Stimulated activated CD8-positive, alpha-beta memory T cell treated with anti-CD3 and anti-CD28 coated beads, Interleukin-7, amount 100 ng/mL, for 48 hours (primary cell): ENCODE measurements around the gene PSMD12.
"Not testable (repeated sequence)": the region's sequence is repeated elsewhere in the genome, so short reads cannot be mapped to it uniquely, and the experiment has no call there.

Experiments used
- DNase-seq, 2 donors: peaks; one replicate each; pipeline ENCODE4 v3.0.0-alpha.2; 2020; ENCODE audit warnings: low read depth in 1 of 2; ENCODE audit errors: extremely low read depth in 1 of 2

PSMD12 gene

DNA sequence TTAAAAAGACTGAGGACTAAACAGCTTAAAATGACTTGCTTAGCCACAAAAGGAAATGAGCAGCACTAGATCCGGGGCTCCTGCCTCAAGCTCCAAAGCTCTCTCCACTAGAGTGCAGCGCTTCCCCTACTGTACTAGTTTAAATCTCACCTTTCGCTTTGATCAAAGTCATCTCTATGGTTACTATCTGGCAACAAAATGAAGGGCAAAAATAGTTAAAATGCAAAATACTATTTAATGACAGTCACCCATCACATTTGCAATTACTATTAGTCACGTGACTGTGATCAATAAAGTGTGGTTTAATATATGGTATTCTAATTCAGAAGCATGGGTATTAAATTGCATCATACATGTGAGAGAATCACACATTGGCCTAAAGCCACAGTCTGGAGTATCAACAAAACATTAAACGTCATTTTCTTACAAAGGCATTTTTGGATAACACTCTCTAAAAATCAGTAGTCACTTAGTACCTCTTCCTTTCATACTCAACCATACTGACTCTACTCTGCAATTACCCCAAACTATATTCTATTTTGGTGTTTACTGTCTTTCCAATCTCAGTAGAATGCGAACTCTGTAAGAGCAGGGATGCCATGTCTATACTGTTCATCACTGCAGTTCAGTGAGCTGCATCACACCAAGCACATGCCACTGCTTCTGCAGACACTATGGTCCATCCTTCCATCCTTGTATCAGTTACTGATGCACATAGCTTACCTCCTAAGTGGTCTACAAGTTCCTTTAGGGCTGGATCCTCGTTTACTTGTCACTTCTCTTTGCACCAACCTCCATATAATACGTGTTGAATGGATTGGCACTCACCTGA is 6.2 kb downstream of the PSMD12 start:
- peak in 1 of 2 donors; percentile 38 for DNase-seq

DNA sequence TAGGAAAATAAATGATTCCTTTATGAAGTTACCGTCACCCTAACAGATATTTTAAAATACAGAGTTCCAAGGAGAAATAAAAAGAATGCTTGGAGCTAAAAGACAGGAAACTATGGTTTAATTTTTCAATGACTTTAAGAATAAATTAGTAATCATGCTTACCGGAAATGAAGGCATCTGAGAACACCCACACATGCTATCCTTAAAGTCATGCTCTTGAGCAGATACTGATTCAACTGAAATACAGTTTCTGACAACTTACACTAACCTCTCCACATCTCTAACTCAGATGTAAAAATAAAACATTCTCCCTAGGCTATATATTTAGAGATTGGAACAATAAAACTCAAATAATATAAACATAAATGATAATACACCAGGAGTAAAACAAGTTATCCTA is 7.8 kb downstream of the PSMD12 start:
- no peak for DNase-seq

DNA sequence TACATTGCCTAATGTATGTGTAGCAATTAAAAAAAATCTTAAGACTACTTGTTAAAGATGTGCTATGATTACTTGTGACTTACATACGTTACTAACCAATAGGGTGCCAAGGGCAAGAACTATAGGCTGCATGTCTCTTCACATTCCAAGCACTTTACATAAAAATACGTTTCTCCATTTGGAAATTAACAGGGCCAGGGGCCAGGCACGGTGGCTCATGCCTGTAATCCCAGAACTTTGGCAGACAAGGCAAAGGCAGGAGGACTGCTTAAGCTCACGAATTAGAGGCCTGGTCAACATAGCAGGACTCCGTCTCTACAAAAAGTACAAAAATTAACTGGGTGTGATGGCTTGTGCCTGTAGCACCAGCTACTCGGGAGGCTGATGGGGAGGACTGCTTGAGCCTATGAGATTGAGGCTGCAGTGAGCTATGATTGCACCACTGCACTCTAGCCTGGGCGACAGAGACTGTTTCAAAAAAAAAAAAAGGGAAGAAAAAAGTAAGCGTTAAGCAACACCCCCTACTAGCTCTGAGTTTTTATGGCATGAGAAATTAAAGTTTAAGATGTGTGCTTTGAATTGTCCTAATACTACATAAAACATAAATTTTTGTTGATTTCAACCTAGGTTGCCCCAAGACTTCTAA is 12.3 kb downstream of the PSMD12 start:
- no peak for DNase-seq

DNA sequence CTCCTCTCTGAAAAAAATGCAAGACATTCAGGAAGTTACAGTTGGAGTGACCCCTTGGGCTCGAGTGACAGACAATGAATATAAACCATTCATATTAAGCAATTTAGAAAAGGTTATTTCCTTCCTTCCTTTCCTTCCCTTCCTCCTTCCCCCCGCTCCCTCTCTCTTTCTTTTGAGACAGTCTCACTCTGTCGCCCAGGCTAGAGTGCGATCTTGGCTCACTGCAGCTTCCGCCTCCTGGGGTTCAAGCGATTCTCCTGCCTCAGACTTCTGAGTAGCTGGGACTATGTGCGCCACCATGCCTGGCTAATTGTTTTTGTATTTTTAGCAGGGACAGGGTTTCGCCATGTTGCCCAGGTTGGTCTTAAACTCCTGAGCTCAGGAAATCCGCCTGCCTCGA is 13.2 kb downstream of the PSMD12 start:
- DNase-seq, result no peak

DNA sequence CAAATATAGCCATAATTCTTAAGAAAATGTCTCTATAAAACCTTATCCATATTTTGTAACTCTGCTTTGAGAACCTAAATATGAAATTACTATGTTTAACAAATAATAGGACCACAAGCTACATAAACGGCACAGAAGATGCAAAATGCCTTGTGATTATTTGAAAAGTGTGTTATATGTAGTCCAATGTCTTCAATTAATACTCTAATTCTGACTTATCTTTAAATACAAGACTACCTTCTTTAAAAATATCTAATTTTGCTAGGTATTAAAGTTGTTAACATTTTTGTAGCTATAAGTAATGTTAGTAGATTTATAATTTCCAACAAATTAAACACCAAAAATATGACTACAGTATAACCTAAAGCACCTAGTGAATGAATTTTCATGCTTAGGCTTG is 17.0 kb downstream of the PSMD12 start:
- no peak for DNase-seq

DNA sequence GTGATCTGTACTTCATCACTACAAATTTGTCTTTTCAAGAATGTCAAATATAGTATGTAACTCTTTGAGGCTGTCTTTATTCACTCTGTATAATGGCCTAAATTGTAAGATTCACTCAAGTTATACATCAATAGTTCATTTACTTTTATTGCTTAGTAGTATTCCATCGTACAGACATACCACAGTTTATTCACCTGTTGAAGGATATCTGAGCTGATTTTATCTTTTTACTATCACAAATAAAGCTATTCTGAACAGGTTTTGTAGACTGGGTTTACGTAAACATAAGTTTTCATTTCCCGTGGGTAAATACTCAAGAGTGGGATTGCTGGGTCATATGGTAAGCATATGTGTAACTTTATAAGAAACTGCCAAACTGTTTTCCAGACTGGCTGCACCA is 18.6 kb downstream of the PSMD12 start:
- no peak for DNase-seq

DNA sequence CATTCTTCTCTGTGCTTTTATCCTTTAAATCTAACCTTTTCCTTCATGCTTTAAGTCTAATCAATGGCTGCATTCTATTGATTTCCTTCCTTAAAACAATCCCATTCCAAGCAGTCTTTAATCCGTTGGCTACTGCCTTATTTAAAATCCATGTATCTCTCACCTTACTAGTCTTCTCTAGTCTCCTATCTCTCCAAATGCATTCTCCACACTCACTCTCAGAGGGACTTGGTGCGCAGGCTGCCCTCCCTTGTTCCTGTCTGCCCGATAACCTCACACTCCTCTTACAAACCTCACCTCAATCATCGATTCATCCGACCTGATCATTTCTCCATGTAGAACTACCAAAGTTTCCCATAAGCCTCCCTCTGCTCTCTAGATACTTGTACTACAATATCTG is 23.1 kb downstream of the PSMD12 start:
- DNase-seq, result no peak

DNA sequence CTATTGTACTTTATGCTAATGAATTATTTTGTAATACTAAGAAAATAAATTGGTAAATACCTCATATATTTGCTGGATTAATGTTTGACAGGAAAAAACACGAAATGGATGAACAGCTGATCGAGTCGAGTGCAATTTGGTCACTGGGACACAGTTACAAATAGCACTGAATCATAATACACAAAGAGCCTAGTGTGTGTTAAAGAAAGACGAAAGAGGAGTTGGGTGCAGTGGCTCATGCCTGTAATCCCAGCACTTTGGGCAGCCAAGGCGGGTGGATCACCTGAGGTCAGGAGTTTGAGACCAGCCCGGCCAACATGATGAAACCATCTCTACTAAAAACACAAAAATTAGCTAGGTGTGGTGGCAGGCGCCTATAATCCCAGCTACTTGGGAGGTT is 28.0 kb downstream of the PSMD12 start:
- DNase-seq, result not testable (repeated sequence)

DNA sequence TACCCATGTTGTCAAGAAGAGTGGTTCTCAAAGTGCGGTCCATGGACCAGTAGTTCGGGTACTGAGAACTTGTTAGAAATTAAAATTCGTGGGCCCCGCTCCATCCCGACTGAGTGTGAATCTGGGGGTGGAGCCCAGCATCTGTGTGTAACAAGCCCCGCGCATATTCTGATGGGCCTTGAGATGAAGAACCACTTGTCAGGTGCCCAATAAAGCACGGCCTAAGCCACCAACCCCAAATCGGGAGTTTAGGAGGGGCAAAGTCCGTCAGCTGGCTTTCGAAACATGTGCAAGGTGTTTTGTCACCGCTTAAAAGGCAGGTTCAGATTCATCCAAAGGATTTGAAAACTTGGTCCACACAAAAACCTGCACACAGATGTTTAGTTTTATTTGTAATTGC is 29.5 kb downstream of the PSMD12 start:
- no peak for DNase-seq

DNA sequence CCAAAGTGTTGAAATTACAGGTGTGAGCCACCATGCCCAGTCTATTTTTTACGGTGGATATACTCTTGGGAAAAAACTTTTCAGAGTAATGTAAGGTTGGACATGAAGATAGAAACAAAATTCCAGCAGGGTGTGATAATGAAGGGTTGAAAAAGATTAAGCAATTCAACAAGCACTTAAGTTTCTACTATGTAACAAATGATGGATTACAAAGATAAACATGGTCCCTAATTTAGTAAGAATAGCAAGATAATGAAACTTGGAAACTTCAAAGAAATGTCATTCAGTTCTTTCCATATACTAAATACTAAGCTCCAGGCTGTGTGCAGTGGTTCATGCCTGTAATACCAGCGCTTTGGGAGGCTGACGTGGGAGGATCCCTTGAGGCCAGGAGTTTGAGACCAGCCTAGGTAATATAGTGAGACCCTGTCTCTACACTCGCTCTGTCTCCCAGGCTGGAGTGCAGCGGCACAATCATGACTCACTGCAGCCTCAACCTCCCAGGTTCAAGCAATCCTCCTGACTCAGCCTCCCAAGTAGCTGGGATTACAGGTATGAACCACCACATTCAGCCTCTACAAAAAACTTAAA is 31.0 kb downstream of the PSMD12 start:
- DNase-seq, result no peak

DNA sequence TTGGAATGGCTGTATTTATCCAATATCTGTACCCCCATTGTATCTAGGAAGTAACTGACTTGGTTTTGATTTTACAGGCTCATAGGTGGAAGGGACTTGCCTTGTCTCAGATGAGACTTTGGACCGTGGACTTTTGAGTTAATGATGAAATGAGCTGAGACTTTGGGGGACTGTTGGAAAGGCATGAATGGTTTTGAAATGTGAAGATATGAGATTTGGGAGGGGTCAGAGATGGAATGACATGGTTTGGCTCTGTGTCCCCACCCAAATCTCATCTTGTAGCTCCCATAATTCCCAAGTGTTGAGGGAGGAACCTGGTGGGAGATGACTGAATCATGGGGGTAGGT is 34.2 kb downstream of the PSMD12 start:
- not testable (repeated sequence) for DNase-seq

DNA sequence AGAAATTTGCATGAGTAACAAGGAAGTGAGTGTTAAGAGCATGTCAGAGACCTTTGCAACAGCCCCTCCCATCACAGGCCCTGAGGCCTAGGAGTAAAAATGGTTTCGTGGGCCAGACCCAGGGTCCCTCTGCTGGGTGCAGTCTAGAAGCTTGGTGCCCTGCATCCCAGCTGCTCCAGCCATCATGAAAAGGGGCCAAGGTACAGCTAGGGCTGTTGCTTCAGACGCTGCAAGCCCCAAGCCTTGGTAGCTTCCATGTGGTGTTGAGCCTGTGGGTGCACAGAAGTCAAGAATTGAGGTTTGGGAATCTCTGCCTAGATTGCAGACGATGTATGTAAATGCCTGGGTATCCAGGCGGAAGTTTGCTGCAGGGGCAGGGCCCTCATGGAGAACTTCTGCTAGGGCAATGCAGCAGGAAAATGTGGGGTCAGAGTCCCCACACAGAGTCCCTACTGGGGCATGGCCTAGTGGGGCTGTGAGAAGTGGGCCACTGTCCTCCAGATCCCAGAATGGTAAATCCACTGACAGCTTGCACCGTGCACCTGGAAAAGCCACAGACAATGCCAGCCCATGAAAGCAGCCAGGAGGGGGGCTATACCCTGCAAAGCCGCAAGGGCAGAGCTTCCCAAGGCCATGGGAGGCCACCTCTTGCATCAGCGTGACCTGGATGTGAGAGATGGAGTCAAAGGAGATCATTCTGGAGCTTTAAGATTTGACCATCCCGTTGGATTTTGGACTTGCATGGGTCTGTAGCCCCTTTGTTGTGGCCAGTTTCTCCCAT is 34.8 kb downstream of the PSMD12 start:
- not testable (repeated sequence) for DNase-seq

DNA sequence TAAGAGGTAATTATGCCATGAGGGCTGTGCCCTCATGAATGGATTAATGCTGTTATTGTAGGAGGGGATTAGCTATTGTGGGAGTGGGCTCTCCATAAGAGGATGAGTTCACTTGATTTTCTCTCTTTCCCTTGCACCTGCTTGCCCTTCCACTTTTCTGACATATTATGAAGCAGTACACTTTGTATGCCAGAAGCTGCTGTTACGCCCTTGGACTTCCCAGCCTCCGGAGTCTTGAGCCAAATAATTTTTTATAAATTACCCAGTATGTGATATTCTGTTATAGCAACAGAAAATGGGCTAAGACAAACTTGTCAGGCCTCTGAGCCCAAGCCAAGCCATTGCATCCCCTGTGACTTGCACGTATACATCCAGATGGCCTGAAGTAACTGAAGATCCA is 38.4 kb downstream of the PSMD12 start:
- DNase-seq, result no peak

DNA sequence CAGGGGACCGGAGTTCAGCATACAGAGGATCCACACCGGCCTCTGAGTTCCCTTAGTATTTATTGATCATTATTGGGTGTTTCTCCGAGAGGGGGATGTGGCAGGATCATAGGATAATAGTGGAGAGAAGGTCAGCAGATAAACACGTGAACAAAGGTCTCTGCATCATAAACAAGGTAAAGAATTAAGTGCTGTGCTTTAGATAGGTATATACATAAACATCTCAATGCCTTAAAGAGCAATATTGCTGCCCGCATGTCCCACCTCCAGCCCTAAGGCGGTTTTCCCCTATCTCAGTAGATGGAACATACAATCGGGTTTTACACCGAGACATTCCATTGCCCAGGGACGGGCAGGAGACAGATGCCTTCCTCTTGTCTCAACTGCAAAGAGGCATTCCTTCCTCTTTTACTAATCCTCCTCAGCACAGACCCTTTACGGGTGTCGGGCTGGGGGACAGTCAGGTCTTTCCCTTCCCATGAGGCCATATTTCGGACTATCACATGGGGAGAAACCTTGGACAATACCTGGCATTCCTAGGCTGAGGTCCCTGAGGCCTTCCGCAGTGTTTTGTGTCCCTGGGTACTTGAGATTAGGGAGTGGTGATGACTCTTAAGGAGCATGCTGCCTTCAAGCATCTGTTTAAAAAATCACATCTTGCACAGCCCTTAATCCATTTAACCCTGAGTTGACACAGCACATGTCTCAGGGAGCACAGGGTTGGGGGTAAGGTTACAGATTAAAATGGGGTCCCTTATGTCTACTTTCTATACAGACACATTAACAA is 39.2 kb downstream of the PSMD12 start:
- not testable (repeated sequence) for DNase-seq

DNA sequence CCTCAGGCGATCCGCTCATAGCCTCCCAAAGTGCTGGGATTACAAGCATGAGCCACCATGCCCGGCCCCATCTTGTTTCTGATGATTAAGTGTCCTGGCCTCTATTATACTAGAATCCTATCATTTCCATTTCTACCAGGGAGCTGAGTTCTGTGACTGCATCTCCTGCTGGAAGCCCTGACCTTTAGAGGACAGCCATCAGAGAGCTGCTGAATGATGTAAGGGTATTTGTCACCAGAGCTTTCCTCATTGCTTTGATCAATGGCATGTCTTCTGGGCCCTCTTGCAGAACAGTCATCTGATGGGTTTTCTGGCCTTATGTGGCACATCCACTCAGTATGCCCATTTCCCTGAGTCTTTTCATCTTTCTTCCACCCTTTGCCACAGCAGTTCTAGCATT is 39.9 kb downstream of the PSMD12 start:
- DNase-seq, result no peak

DNA sequence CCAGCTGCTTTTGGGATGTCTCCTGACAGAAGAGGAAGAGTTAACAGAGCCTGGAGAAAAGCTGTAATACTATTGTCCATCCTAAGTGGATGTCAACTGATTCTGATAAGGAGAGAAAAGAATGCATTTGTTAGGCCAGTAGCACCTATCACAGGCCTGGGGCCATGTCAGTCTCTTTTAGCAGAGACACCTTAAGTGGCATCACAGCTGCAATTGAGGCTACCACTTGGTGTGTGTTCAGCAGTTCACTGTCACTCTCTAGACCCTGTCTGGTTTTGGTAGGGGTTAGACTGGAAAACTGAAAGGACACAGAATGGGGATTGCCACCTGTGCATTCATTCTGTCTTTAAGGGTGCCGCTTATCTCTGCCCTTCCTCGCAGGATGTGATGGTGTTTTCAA is 42.0 kb downstream of the PSMD12 start:
- no peak for DNase-seq

DNA sequence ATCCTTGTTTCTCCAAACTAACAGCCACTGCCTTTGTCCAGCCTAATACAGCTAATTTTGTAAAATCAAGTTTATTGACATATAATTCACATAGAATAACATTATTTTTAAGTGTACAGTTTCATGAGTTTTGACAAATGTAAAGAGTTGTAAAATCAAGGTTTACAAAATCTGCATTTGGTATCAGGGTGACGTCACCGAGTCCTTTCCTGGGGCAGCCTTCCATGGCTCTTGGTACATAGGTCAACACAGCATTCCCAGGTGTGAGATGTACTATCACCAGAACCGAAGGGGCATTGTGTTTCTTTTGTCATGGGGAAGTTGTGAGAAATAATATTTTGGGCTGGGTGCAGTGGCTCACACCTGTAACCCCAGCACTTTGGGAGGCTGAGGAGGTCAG is 42.9 kb downstream of the PSMD12 start:
- no peak for DNase-seq

DNA sequence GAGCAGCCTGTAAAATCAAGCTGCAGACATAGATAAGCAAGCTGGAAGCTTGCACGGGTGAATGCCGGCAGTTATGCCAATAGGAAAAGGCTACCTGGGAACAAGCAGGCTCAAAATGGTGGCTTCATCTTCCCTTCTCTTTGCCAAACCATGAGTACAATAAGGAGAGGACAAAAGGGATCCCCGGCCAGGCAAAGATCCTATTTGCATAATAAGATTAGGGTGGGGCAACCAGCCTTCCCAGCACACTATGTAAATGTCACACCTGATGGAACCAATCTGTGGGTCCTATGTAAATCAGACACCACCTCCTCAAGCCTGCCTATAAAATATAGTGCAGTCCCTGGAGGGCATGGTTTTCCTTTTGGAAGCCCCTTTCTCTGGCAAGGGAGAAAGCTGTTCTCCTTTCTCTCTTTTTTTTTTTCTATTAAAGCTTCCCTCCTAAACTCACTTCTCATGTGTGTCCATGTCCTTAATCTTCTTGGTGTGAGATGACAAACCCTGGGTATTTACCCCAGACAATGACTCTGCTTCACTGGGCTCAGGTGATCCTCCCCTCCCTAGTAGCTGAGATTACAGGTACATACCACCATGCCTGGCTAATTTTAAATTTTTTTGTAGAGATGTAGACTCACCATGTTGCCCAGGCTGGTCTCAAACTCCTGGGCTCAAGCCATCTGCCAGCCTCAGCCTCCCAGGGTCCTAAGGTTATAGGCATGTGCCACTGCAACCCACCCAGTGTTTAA is 44.2 kb downstream of the PSMD12 start:
- DNase-seq, result no peak

DNA sequence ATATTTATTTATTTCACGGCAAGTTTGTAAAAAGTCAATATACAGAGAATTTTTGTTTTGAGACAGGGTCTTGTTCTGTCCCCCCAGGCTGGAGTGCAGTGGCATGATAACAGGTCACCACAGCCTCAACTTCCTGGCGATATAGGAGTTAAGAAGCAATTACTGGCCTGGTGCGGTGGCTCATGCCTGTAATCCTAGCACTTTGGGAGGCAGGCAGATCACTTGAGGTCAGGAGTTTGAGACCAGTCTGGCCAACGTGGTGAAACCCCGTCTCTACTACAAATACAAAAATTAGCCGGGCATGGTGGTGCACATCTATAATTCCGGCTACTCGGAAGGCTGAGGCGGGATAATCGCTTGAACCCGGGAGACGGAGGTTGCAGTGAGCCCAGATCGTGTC is 44.9 kb downstream of the PSMD12 start:
- DNase-seq, result not testable (repeated sequence)

DNA sequence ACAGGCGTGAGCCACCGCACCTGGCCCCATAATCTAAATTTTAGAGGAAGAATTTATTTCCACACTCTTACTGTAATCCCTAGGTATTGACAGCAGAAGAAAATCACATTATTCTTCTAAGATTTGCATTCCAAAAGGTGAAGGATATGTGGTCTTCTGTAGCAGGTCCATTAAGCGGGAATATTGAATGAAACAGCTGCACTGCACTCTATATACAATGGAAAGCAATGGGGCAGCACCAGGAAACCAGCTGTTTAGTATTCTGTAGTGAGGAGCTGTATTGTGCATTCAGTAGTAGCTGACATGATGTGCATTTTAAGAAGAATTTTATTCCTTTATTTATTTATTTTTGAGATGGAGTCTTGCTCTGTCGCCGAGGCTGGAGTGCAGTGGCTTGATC is 49.6 kb downstream of the PSMD12 start:
- DNase-seq, result no peak
